Measurements from ENCODE around the gene CMTM4.
"Not testable (repeated sequence)": the region's sequence is repeated elsewhere in the genome, so short reads cannot be mapped to it uniquely, and the experiment has no call there.

CMTM4 gene

DNA sequence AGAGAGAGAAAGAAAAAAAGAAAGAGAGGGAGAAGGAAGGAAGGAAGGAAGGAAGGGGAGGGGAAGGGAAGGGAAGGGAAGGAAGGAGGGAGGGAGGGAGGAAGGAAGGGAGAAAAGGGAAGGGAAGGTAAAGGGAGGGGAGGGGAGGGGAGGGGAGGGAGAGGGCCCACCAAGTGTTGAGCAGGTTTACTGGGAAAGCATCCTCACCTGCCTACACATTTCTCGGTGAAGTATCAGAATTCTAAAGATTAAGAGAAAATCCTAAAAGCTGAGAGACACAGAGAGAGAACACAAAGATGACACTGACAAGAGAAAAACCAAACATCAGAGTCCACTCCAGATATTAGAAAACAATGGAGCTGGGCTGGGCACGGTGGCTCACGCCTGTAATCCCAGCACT lies 104.3 kb downstream of the CMTM4 start:
- DNase-seq (ENCODE audit: low spot score): no peak

DNA sequence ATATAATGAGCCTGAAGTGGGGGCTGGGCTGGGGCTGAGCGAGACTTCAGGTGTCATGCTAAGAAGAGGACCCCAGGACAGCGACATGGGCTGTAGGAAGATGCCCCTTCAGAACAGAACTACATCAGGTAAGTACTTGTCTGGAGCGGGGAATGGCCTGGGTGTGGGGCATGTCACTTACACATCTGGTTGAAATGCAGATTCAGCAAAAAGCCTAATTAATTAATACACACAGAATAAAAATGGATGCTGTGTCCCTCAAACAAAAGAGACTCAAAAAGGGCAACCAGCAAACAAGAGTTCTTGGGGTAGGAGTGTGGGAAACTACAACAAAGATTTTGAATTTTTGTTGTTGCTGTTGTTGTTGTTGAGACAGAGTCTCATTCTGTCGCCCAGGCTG lies 105.5 kb downstream of the CMTM4 start:
- no peak for DNase-seq (ENCODE audit: low spot score)

DNA sequence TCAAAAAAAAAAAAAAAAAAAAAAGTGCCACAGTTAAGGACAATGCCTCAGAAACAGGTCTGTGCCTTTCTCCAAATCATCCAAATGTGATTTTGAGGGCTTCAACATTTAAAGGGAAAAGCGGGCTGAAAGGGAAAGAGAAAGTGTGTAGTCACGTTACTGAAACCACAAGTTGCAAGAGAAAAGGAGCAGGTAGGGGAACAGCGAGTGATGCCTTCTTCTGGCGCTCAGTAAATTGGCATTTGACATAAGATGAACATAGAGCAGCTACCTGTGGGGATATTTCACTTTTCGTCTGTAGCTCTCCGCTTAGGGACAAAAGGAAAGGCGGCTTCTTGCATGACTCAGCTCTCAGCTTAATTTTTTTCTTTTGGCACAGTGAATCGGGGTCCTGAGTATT lies 106.2 kb downstream of the CMTM4 start:
- DNase-seq (ENCODE audit: low spot score): no peak

GRCh38 chr16:66588981-66589713 lies 107.4 kb downstream of the CMTM4 start:
- no peak for DNase-seq (ENCODE audit: low spot score)

DNA sequence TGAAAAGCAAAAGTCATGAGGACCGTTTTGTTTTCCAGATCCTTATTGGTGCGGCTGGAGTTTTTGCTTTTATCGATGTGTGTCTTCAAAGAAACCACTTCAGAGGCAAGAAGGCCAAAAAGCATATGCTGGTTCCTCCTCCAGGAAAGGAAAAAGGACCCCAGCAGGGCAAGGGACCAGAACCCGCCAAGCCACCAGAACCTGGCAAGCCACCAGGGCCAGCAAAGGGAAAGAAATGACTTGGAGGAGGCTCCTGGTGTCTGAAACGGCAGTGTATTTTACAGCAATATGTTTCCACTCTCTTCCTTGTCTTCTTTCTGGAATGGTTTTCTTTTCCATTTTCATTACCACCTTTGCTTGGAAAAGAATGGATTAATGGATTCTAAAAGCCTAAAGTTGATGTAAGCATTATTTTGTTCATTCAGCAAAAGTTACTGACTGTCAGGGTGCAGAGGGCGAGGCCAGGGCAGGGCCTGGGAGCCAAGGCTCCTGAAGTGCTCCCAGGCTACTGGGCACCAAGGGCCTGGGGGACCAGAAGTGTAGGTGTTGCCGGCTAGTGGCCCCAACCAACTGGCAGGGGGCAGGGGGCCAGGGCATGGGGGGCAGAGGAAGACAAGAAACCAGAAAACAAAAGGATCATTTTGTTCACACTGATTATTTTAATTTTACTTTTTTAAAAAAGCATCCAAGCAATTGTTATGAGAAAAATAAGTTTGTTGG lies 108.5 kb downstream of the CMTM4 start:
- DNase-seq (ENCODE audit: low spot score): no peak

- no peak for DNase-seq (ENCODE audit: low spot score)
These were observed 110.9 kb downstream of the CMTM4 start for GRCh38 chr16:66585481-66586239.

- DNase-seq (ENCODE audit: low spot score): no peak
These were observed 115.1 kb downstream of the CMTM4 start for GRCh38 chr16:66581246-66581952.

DNA sequence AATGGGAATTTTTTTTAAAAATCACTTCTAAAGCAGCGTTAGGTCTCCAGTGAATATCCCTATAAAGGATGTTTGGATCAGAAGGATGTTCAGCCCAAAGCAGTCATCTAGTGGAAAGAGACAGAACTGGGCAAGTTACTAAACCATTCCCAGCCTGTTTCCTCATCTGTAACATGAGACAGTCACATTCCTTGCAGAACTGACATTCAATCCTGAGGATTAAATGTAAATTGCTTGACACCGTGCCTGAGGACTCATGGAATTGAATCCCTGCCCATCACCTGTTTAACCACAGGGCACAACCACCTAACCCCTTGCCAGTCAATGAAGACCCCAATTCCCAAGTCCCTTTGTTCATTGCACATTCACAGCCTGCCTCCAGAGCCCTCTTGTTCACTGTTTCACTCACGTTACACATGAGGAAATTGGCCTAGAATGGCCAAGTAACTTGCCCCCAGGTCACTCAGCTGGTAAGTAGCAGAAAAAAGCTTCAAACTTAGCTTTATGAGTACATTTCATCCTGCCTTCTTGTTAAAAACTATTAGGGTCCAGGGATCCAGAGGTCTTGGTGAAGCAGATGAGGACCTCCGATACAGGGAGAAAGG lies 115.8 kb downstream of the CMTM4 start:
- DNase-seq (ENCODE audit: low spot score): no peak

- no peak for DNase-seq (ENCODE audit: low spot score)
These were observed 117.7 kb downstream of the CMTM4 start, which contains the start of gene CMTM2 for GRCh38 chr16:66578651-66579531. Gene CMTM2 (plus strand): TSS chr16:66579463. CDS start chr16:66579608, 145 bp downstream.

DNA sequence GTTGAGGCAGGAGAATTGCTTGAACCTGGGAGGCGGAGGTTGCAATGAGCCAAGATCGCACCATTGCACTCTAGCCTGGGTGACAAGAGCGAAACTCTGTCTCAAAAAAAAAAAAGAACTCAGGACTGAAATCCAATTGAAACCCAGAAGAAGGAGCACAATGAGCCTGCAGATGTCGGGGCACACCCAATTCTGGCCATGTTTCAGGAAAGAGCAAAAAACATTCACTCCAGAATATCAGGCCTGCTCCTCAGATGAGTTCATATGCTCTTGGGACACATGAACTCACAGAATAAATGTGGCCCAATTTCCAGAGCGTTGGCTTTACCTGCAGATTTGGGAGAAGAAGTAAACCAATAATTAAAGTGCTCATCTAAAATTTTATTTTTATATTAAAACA lies 120.2 kb downstream of the CMTM4 start:
- DNase-seq (ENCODE audit: low spot score): no peak

- DNase-seq (ENCODE audit: low spot score): no peak
These were observed 121.5 kb downstream of the CMTM4 start for GRCh38 chr16:66575060-66575459.

DNA sequence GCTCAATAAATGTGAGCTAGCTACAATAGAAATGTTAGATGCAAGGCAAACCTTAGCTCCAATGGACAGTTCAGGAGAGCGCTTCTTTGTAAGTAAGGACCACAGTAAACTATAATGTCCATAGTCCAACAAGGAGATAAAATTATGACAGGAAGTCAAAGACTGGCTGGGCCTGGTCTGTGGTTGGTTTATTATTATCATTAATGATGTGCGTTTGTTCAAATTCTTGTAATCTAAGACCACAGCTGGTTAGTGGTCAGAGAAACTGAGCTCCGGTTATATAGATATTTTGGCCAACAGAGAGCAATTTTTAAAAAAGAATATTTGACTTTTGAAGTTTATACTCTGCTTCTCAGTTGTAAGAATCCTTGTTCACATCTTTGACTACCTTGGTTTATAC lies 122.0 kb downstream of the CMTM4 start:
- no peak for DNase-seq (ENCODE audit: low spot score)

GRCh38 chr16:66574081-66574480 lies 122.5 kb downstream of the CMTM4 start:
- no peak for DNase-seq (ENCODE audit: low spot score)

GRCh38 chr16:66572356-66572755 lies 124.2 kb downstream of the CMTM4 start:
- no peak for DNase-seq (ENCODE audit: low spot score)

GRCh38 chr16:66569827-66570405 lies 126.6 kb downstream of the CMTM4 start:
- peak; percentile 38 for DNase-seq (ENCODE audit: low spot score)

DNA sequence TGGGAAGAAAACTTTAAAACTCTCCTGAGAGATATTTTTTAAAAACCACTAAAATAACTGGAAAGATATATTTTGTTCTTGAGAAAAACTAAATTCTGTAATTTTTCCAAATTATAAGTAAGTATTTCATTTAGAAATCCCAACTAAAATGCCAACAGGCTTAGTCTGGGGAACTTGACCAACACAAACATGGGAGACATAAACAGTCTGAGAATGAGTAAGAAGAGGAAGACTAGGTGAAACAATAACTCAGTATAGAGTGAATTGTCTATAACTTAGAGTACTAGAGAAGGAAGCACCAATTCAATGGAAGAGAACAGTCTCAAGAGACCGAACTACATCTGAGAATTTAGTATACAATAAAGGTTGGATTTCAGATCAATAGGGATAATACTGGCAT lies 127.4 kb downstream of the CMTM4 start:
- DNase-seq (ENCODE audit: low spot score): no peak

- DNase-seq (ENCODE audit: low spot score): no peak
These were observed 128.2 kb downstream of the CMTM4 start for GRCh38 chr16:66568355-66568754.

DNA sequence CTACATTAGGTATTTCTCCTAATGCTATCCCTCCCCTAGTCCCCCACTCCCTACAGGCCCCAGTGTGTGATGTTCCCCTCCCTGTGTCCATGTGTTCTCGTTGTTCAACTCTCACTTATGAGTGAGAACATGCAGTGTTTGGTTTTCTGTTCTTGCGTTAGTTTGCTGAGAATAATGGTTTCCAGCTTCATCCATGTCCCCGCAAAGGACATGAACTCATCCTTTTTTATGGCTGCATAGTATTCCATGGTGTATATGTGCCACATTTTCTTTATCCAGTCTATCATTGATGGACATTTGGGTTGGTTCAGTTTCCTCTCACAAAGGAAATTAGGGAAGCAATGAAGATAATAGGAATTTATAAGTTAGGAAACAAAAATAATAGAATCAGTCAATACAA lies 129.3 kb downstream of the CMTM4 start:
- DNase-seq (ENCODE audit: low spot score): not testable (repeated sequence)

- DNase-seq (ENCODE audit: low spot score): no peak
These were observed 130.3 kb downstream of the CMTM4 start, which contains the start of gene CMTM1 for GRCh38 chr16:66566051-66566901. Gene CMTM1 (plus strand): TSS chr16:66566439. CDS start chr16:66566514, 75 bp downstream.
